ENCODE results near the gene NKAIN1.

NKAIN1 gene

DNA sequence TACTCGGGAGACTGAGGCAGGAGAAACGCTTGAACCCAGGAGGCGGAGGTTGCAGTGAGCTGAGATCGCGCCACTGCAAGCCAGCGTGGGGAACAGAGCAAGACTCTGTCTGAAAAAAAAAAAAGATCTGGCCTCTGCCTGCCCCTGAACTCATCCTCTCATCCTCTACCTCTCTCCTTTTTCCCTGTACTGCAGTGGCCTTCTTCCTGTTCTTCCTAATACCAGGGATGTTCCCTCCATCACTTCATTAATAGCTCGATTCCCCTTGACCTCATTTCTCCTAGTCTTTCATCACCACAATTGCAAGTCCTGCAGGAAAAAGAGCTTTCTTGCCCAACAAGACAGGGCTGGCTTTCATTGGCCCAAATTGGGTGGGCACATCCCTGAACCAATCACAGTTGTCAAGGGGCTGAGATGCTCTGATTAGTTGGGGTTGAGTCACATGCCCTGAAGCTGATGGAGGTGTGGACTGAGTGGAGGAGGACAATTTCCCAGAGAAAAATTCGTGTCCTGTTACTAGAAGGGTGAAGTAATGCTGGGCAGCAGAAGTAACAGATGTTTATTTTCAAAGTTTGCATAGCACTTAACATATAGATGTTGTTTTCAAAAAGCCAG is 87.4 kb downstream of the NKAIN1 start:
- Histone ChIP-seq H3K79me2 (ENCODE audit: insufficient read depth, low read length) (no peaks in the 10 kb centered on the region), H3K27me3 (ENCODE audit: insufficient read depth, low read length) (no peaks in the 10 kb centered on the region), H3K9ac (ENCODE audit: low read length) (no peak overlapping the region), H4K20me1 (ENCODE audit: insufficient read depth, low read length) (no peaks in the 10 kb centered on the region), H3K9me2 (ENCODE audit: low read depth, low read length) (no peaks in the 10 kb centered on the region), H2AFZ (ENCODE audit: low read length) (no peak overlapping the region), H3K36me3 (ENCODE audit: insufficient read depth, low read length) (no peaks in the 10 kb centered on the region), H3K9me3 (ENCODE audit: low read length) (no peaks in the 10 kb centered on the region), H3K4me2 (ENCODE audit: low read length) (no peak overlapping the region), H3K4me1 (ENCODE audit: insufficient read depth, low read length, severe bottlenecking) (peaks cover 12% of the 10 kb centered on the region), H3K27ac (ENCODE audit: low read depth, low read length, poor library complexity, severe bottlenecking) (no peak overlapping the region), H3F3A (ENCODE audit: insufficient read depth, low read length) (no peaks in the 10 kb centered on the region), H3K4me3 (ENCODE audit: low read depth, low read length, poor library complexity, severe bottlenecking) (no peak overlapping the region)
- no peak for TF ChIP-seq EZH2 (IDR thresholded peaks at IDR 0.05; ENCODE audit: borderline replicate concordance, low read length)
- TF ChIP-seq, protein P1, sequence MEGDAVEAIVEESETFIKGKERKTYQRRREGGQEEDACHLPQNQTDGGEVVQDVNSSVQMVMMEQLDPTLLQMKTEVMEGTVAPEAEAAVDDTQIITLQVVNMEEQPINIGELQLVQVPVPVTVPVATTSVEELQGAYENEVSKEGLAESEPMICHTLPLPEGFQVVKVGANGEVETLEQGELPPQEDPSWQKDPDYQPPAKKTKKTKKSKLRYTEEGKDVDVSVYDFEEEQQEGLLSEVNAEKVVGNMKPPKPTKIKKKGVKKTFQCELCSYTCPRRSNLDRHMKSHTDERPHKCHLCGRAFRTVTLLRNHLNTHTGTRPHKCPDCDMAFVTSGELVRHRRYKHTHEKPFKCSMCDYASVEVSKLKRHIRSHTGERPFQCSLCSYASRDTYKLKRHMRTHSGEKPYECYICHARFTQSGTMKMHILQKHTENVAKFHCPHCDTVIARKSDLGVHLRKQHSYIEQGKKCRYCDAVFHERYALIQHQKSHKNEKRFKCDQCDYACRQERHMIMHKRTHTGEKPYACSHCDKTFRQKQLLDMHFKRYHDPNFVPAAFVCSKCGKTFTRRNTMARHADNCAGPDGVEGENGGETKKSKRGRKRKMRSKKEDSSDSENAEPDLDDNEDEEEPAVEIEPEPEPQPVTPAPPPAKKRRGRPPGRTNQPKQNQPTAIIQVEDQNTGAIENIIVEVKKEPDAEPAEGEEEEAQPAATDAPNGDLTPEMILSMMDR (IDR thresholded peaks at IDR 0.05; ENCODE audit: low read length): no peak

DNA sequence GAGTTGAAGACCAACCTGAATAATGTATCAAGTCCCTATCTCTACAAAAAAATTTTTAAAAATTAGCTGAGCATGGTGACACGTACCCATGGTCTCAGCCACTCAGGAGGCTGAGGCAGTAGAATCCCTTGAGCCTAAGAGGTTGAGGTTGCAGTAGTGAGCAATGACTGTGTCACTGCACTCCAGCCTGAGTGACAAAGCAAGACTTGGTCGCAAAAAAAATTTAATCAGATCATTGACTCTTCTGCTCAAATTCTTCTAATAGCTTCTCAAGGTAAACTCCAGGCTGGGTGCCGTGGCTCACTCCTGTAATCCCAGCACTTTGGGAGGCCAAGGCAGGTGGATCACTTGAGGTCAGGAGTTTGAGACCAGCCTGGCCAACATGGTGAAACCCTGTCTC is 88.3 kb downstream of the NKAIN1 start:
- no peaks in the 10 kb centered on the region for H3K36me3 ChIP-seq (ENCODE audit: insufficient read depth, low read length)
- TF ChIP-seq, protein P1 (IDR thresholded peaks at IDR 0.05; ENCODE audit: low read length): no peak
- no peak for TF ChIP-seq EZH2 (IDR thresholded peaks at IDR 0.05; ENCODE audit: borderline replicate concordance, low read length)
- no peak overlapping the region for H3K27ac ChIP-seq (ENCODE audit: low read depth, low read length, poor library complexity, severe bottlenecking)
- peaks cover 12% of the 10 kb centered on the region for H3K4me1 ChIP-seq (ENCODE audit: insufficient read depth, low read length, severe bottlenecking)
- no peaks in the 10 kb centered on the region for H4K20me1 ChIP-seq (ENCODE audit: insufficient read depth, low read length)
- no peaks in the 10 kb centered on the region for H3K27me3 ChIP-seq (ENCODE audit: insufficient read depth, low read length)
- no peak overlapping the region for H3K4me3 ChIP-seq (ENCODE audit: low read depth, low read length, poor library complexity, severe bottlenecking)
- H3K9ac ChIP-seq (ENCODE audit: low read length): no peak overlapping the region
- H3K4me2 ChIP-seq (ENCODE audit: low read length): no peak overlapping the region
- H3K79me2 ChIP-seq (ENCODE audit: insufficient read depth, low read length): no peaks in the 10 kb centered on the region
- H3F3A ChIP-seq (ENCODE audit: insufficient read depth, low read length): no peaks in the 10 kb centered on the region
- no peaks in the 10 kb centered on the region for H3K9me3 ChIP-seq (ENCODE audit: low read length)
- H3K9me2 ChIP-seq (ENCODE audit: low read depth, low read length): no peaks in the 10 kb centered on the region
- no peak overlapping the region for H2AFZ ChIP-seq (ENCODE audit: low read length)

DNA sequence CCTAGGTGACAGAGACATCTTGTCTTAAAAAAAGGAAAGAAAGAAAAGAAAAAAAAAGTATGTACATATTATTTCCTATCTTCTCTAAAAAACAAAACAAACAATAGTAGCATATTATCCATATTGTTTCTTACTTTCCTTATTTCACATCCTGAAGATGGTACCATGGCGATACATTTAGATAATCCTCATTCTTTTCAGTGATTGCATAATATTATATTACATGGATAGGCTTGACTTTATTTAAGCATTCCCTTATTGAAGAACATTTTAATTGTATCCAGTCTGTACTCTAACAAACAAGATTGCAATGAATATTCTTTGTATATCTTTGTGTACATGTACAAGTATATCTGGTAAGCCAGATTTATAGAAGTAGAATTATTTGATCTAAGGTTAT is 91.3 kb downstream of the NKAIN1 start:
- H3K4me2 ChIP-seq (ENCODE audit: low read length): no peak overlapping the region
- TF ChIP-seq, protein P1 (IDR thresholded peaks at IDR 0.05; ENCODE audit: low read length): no peak
- no peak for TF ChIP-seq EZH2 (IDR thresholded peaks at IDR 0.05; ENCODE audit: borderline replicate concordance, low read length)

More for the DNA sequence above, 91.3 kb downstream of the NKAIN1 start:
- no peaks in the 10 kb centered on the region for H4K20me1 ChIP-seq (ENCODE audit: insufficient read depth, low read length)
- no peaks in the 10 kb centered on the region for H3F3A ChIP-seq (ENCODE audit: insufficient read depth, low read length)
- no peak overlapping the region for H2AFZ ChIP-seq (ENCODE audit: low read length)
- no peak overlapping the region for H3K9ac ChIP-seq (ENCODE audit: low read length)
- H3K4me1 ChIP-seq (ENCODE audit: insufficient read depth, low read length, severe bottlenecking): no peaks in the 10 kb centered on the region
- no peaks in the 10 kb centered on the region for H3K9me2 ChIP-seq (ENCODE audit: low read depth, low read length)
- no peaks in the 10 kb centered on the region for H3K27me3 ChIP-seq (ENCODE audit: insufficient read depth, low read length)
- no peaks in the 10 kb centered on the region for H3K36me3 ChIP-seq (ENCODE audit: insufficient read depth, low read length)
- H3K4me3 ChIP-seq (ENCODE audit: low read depth, low read length, poor library complexity, severe bottlenecking): no peak overlapping the region
- H3K9me3 ChIP-seq (ENCODE audit: low read length): no peaks in the 10 kb centered on the region
- no peaks in the 10 kb centered on the region for H3K79me2 ChIP-seq (ENCODE audit: insufficient read depth, low read length)
- no peak overlapping the region for H3K27ac ChIP-seq (ENCODE audit: low read depth, low read length, poor library complexity, severe bottlenecking)
